ENCODE results near the gene OCEL1.

The OCEL1 gene

DNA sequence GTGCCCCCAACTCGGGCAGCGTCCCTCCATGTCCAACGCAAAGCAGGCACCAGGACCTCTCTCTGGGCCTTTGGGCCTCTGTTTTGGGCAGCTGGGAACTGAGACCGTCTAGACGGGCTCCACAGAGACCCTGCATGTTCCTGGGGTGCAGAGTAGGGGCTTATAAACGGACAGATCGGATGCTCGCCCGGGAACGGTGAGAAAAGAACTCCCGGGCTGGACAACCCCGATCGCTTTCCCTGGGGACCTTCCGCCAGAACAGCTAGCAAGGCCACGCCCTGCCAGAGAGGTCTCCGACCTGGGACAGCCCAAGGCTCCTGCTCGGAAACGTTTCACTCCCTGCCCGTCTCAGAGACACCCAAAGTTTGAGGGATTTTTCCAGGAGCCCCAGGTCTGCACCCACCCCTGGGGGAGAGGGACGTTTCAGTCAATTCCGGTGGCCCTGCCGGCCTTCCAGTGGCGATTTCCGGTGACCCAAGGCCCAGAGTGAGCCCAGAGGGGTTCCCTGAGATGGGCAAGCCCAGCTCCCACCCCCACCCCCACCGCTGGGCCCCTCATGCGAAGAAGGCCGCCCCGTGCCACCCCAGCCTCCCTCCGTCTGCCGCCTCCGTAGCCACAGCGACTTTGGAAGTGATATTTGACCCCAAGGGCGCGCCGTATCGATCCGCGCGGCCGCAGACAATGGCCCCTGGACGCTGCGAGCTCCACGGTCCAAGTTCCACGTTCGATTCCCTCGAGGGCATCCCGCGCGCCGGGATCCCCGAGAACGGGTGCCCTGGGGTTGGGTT, 18.0 kb downstream of the OCEL1 start:
- TF ChIP-seq, protein P1, sequence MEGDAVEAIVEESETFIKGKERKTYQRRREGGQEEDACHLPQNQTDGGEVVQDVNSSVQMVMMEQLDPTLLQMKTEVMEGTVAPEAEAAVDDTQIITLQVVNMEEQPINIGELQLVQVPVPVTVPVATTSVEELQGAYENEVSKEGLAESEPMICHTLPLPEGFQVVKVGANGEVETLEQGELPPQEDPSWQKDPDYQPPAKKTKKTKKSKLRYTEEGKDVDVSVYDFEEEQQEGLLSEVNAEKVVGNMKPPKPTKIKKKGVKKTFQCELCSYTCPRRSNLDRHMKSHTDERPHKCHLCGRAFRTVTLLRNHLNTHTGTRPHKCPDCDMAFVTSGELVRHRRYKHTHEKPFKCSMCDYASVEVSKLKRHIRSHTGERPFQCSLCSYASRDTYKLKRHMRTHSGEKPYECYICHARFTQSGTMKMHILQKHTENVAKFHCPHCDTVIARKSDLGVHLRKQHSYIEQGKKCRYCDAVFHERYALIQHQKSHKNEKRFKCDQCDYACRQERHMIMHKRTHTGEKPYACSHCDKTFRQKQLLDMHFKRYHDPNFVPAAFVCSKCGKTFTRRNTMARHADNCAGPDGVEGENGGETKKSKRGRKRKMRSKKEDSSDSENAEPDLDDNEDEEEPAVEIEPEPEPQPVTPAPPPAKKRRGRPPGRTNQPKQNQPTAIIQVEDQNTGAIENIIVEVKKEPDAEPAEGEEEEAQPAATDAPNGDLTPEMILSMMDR (IDR thresholded peaks at IDR 0.05; ENCODE audit: low read depth, low read length), result no peak
- H3K4me3 ChIP-seq (ENCODE audit: low read depth, low read length), result peak overlapping the region; percentile 80
- in situ Hi-C loops (cut with HindIII; ENCODE audit: low sequenced_read_pairs), result no loop called here
- no peak for DNase-seq (ENCODE audit: low read depth, low spot score)

DNA sequence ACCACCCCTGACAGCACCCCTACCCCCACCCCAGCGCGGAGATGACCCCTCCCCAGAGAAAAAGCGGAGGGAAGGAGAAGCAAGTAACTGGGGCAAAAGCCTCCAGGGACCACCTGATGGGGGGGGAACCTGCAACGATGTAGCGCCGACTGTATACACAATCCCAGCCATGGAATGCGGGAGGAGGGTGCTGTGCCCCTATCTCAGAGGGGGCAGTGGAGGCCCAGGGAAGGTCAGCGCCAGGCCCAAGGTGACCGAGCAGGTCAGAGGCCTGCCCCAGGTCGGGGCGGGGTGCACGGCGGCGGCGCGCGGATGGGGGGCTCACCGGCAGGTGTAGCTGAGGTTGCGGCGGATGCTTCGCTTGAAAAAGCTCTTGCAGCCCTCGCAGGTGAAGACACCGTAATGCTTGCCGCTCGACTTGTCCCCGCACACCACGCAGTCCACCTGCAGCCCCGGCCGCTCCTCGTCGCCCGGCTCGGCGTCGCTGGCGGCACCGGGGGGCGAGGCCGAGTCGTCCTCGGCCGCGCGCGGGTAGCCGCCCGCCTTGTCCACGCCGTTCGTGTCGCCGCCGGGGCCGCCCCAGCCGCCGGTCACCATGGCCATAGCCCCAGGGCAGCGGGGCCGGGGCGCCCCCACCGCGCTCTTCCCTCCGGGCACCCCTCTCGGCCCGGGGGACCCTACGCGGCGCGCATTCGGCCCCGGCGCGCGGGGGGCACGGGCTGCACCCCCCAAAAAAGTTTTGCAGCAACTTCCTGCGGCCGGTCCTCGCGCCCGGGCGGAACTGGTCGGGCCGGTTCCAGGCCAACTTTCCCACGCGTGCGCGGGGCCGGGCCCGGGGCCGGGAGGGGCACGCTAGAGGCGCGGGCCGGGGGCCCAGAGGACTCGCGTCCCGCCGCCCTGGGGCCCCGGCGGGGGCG, 18.9 kb downstream of the OCEL1 start:
- peak overlapping the region; percentile 80 for H3K4me3 ChIP-seq (ENCODE audit: low read depth, low read length)
- in situ Hi-C loops (cut with HindIII; ENCODE audit: low sequenced_read_pairs), result no loop called here
- DNase-seq (ENCODE audit: low read depth, low spot score), result no peak

DNA sequence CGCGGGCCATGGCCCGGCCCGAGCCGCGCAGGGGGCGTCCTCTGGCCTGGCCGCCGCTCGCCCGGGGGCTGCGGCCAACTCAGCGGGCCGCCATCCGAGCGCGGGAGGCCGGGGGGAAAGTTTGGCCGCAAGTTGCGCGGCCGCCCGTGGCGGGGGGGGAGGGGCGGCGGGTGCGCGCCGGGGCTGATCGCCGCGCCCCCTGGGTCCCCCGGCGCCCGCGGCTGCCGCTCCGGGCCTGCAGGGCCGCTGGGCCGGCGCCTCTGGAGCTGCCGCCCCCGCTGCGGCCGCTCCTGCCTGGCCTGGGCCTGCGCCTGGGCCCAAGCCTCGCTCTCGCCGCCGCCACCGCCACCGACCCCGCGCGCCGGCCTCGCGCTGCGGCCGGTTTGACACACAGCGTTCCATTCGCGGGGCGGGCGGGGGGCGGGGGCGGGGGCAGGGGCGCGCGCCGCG, 19.5 kb downstream of the OCEL1 start, which contains the start of gene NR2F6:
NR2F6 (minus strand) TSS at position 385 of the 450 bp plus-strand sequence. CDS start 699 bp downstream, outside the sequence.
- TF ChIP-seq, protein P1 (IDR thresholded peaks at IDR 0.05; ENCODE audit: low read depth, low read length), result no peak

More for the DNA sequence above, 18.9 kb downstream of the OCEL1 start:
- TF ChIP-seq, protein P1 (IDR thresholded peaks at IDR 0.05; ENCODE audit: low read depth, low read length), result no peak

DNA sequence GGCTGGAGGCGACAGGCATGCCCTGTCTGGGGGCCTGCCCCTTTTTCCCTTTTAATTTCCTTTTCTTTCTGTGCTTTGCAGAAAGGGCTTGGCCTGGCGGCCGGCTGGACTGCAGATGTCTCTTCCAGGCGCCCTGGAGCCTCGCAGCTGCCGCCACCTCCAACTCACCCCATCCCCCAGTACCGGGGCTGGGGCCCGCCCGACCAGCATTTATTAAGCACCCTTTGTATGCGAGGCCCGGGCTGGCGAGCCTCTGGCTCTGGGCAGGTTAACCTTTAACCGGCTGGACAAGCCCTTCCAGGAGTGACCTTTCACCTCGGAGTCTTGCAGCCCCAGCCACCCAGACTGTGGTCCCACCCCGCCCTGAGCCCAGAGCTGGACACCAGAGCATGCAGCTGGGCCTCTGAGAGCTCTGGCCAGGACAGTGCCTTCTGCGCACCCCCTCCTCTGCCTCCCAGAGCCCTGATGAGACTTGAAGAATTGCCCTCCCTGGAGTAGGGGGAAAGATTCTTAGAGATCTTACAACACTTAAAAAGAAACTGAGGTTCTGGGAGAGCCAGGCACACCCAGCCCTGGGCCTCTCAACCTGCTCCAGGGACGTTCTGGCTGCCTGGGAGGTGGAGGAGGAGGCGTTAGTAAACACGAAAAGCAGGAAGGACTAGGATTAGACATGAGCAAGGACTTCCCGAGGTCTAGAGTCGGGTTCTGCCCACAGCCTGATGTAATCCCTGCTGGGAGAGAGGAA, 20.8 kb downstream of the OCEL1 start:
- peak; percentile 43 for DNase-seq (ENCODE audit: low read depth, low spot score)
- no peak overlapping the region for H3K4me3 ChIP-seq (ENCODE audit: low read depth, low read length)
- in situ Hi-C loops (cut with HindIII; ENCODE audit: low sequenced_read_pairs), result no loop called here
- TF ChIP-seq, protein P1 (IDR thresholded peaks at IDR 0.05; ENCODE audit: low read depth, low read length), result no peak

More for the DNA sequence above, 19.5 kb downstream of the OCEL1 start, which contains the start of gene NR2F6:
- peak within 1 kb of the TSS; percentile 80 for H3K4me3 ChIP-seq (ENCODE audit: low read depth, low read length)
- in situ Hi-C loops (cut with HindIII; ENCODE audit: low sequenced_read_pairs), result no loop called here
- DNase-seq (ENCODE audit: low read depth, low spot score), result no peak

DNA sequence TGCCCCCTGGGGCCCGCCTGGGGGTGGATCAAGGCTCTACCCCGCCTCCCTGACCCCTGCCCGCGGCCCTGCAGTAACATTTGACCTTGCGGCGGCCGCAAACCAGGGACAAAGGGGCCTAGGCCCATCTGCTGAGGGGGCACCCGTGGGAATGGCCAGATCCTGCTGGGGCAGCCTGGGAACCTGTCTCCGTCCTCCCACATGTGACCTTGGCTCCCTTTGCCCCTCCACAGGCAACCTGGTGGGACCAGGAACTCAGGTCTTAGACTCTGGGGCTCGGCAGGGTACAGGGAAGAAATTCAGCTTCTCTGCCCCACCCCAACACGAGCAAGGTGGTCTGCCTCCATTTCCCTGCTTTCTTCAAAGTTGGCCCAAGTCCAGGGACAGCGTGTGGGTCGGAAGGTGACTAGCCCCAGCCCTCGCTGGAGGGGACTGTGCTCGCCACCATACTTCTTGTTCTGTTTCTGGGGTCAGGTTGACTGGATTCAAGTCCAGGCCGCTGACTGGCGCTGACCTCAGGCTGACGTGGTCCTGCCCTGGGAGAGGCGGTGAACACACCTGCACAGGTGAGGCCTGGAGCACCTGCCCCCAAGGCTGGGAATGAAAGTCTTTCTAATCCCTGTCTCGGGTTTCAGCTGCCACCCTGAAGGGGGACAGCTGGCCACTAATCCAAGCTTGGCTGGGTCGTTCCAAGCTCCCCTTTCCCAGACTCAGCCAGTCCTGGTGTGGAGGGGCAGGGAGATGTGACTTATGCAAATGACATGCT, 22.2 kb downstream of the OCEL1 start:
- no peak overlapping the region for H3K4me3 ChIP-seq (ENCODE audit: low read depth, low read length)
- DNase-seq (ENCODE audit: low read depth, low spot score), result no peak
- TF ChIP-seq, protein P1 (IDR thresholded peaks at IDR 0.05; ENCODE audit: low read depth, low read length), result no peak
- in situ Hi-C loops (cut with HindIII; ENCODE audit: low sequenced_read_pairs), result no loop called here

Data from astrocyte of the spinal cord (primary cell).